Gastroesophageal sphincter (tissue), 3 donors: Measurements from ENCODE around the gene DMBX1.

Experiments
- EP300 ChIP-seq: sonication (generic); formaldehyde crosslinking; IDR thresholded peaks from one replicate; pipeline ENCODE4 v1.6.1; 2017; ENCODE audit warnings: antibody characterized with exemption, mild to moderate bottlenecking
- POLR2A ChIP-seq, 2 donors: fragments of 450-650 bp; IDR thresholded peaks; one replicate each; pipeline ENCODE4 v1.6.1; 2017; ENCODE audit warnings: antibody characterized with exemption in 2 of 2, mild to moderate bottlenecking in 2 of 2, moderate library complexity in 1 of 2
- POLR2AphosphoS5 ChIP-seq: sonication (generic); formaldehyde crosslinking; IDR thresholded peaks from one replicate; pipeline ENCODE4 v1.6.1; 2017; ENCODE audit warnings: antibody characterized with exemption
- TF ChIP-seq, protein P1 (sequence below), 4 experiments: fragments of 200-600 bp in 2 of 4; fragments of 450-650 bp in 2 of 4; sonication (generic) in 1 of 4; IDR thresholded peaks; one replicate each; pipeline ENCODE4 v1.5.1; 2017 to 2019; ENCODE audit warnings: antibody characterized with exemption in 4 of 4, mild to moderate bottlenecking in 2 of 4, moderate library complexity in 2 of 4

DNA sequence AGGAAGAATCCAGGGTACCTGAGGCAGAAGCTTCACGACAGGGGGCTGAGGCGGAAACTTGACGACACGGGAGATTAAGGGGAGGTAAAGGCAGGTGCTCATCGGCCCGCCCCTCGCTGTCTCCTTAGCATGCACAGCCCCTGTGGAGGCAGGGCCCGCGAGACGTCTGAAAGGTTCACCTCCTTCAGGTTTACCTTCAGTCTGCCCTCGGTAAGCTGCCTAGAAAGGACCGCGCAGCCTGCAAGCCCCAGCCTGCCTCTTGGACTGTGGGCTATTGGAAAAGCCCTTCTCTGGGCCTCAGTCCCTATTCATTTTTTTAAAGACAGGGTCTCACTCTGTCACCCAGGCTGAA is 33.3 kb downstream of the DMBX1 start:
- TF ChIP-seq POLR2A (IDR thresholded peaks at IDR 0.05) (no peak), POLR2AphosphoS5 (no peak), EP300 (no peak)
- TF ChIP-seq, protein P1, sequence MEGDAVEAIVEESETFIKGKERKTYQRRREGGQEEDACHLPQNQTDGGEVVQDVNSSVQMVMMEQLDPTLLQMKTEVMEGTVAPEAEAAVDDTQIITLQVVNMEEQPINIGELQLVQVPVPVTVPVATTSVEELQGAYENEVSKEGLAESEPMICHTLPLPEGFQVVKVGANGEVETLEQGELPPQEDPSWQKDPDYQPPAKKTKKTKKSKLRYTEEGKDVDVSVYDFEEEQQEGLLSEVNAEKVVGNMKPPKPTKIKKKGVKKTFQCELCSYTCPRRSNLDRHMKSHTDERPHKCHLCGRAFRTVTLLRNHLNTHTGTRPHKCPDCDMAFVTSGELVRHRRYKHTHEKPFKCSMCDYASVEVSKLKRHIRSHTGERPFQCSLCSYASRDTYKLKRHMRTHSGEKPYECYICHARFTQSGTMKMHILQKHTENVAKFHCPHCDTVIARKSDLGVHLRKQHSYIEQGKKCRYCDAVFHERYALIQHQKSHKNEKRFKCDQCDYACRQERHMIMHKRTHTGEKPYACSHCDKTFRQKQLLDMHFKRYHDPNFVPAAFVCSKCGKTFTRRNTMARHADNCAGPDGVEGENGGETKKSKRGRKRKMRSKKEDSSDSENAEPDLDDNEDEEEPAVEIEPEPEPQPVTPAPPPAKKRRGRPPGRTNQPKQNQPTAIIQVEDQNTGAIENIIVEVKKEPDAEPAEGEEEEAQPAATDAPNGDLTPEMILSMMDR (IDR thresholded peaks at IDR 0.05) = no peak
